Measurements from ENCODE around the gene BPIFB3. TPM values are rescaled to one million over a fixed set of nuclear protein-coding genes. Genes with fewer than 3 reads are reported as not detected.

The BPIFB3 gene, protein sequence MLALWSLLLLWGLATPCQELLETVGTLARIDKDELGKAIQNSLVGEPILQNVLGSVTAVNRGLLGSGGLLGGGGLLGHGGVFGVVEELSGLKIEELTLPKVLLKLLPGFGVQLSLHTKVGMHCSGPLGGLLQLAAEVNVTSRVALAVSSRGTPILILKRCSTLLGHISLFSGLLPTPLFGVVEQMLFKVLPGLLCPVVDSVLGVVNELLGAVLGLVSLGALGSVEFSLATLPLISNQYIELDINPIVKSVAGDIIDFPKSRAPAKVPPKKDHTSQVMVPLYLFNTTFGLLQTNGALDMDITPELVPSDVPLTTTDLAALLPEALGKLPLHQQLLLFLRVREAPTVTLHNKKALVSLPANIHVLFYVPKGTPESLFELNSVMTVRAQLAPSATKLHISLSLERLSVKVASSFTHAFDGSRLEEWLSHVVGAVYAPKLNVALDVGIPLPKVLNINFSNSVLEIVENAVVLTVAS
- not detected for total RNA-seq

DNA sequence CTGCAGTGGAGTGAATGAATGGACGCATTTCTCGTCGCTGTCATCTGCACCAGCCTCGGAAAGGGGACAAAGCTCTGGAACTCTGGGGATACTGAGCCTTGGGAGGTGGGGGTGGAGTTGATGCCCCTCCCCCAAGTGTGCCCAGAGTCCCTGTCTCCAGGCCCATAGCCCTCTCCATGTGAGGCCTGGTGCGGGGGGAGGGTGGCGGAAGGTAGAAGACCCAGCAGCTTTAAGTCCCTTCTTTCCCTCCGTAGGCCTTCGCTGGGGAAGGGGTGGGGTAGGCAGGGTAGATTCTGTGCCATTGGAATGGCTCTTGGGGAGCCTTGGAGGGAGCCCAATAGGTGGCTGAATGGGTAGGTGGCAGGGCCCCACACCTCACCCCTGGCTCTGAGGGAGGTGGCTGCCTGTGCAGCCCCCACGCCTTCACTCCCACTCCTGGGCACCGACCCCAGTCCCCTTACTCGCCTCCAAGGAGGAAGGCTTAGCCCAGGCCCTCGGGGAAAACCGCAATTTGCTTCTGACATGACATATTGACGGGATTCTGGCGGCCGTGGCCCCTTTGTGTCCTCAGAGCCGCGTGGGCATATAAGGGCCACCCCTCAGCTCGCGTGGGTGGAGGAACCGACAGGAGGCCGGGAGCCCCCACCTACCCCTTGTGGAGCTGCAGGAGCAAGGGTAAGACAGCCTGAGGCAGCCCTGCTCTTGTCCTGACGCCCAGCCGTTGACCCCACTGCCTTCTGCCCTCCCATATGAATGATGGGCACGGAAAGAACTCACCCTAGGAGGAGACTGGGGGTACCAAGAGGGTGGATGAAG is at the start of gene BPIFB3:
BPIFB3 (plus strand) TSS at position 613 of the 816 bp plus-strand sequence. CDS start 1,533 bp downstream, outside the sequence.
- Mint-ChIP-seq H3K4me1 (no peaks in the 10 kb centered on the region), H3K4me3 (no peak within 1 kb of the TSS), H3K36me3 (no peaks in the 10 kb centered on the region), H3K27ac (no peak within 1 kb of the TSS), H3K9me3 (no peaks in the 10 kb centered on the region), H3K27me3 (no peaks in the 10 kb centered on the region)
- no peak for DNase-seq

DNA sequence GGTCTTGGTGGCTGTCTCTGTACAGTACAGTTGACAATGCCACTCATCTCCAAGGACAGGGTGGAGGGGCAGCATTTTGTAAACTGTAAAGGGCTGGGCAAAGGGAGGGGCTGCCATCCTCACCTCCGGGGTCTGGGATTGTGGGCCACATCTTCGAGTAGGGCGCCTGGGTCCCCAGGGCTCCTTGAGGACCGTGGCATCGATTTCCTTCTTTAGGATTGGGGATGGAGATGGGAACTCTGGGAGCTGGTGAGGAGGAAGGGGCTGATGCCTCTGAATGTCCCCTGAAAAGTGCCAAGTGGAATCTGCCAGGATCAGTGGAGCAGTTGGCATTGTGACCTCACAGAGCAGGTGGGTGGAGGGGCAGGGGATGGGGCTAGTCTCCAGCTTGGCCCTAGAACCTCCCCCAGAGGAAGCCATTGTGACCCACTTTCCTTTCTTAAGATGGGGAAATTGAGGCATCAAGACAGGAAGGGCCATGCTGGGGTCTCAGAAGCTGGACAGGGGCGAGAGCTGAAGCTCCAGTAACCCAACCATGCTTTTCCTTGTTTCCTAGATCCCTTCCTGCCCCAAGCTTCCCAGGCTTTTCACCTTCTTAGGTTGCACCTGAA is 49.5 kb upstream of the BPIFB3 start, which contains the start of gene SUN5:
SUN5 (minus strand) TSS at position 293 of the 611 bp plus-strand sequence; CDS start at position 200, 93 bp downstream.
- Mint-ChIP-seq H3K4me1 (peaks cover 6% of the 10 kb centered on the region), H3K4me3 (no peak within 1 kb of the TSS), H3K9me3 (peaks cover 3% of the 10 kb centered on the region), H3K27ac (no peak within 1 kb of the TSS), H3K27me3 (no peaks in the 10 kb centered on the region), H3K36me3 (peaks cover 2% of the 10 kb centered on the region)
- no peak for DNase-seq

DNA sequence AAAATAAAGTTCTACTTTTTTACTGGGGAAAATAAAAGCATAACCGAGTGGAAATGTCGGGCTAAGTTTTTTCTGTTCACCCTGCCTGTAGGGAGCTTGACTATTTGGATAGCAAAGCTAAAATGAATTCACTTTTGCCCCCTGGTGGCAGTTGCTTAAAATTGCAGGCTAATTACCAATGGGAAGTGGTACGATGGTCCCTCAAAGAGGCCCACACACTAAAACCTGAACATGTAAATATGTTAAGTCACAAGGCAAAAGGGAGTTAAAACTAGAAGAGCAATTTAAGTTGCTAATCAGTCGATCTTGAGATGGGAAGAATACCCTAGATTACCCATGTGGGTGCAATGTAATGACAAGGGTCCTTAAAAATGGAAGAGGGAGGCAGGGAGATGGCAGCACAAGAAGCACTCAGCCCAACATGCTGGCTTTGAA is 48.6 kb upstream of the BPIFB3 start:
- DNase-seq: peak; percentile 8
- Mint-ChIP-seq H3K4me3 (no peak overlapping the region), H3K36me3 (peaks cover 2% of the 10 kb centered on the region), H3K27me3 (no peaks in the 10 kb centered on the region), H3K9me3 (peaks cover 3% of the 10 kb centered on the region), H3K4me1 (peaks cover 4% of the 10 kb centered on the region), H3K27ac (no peak overlapping the region)

DNA sequence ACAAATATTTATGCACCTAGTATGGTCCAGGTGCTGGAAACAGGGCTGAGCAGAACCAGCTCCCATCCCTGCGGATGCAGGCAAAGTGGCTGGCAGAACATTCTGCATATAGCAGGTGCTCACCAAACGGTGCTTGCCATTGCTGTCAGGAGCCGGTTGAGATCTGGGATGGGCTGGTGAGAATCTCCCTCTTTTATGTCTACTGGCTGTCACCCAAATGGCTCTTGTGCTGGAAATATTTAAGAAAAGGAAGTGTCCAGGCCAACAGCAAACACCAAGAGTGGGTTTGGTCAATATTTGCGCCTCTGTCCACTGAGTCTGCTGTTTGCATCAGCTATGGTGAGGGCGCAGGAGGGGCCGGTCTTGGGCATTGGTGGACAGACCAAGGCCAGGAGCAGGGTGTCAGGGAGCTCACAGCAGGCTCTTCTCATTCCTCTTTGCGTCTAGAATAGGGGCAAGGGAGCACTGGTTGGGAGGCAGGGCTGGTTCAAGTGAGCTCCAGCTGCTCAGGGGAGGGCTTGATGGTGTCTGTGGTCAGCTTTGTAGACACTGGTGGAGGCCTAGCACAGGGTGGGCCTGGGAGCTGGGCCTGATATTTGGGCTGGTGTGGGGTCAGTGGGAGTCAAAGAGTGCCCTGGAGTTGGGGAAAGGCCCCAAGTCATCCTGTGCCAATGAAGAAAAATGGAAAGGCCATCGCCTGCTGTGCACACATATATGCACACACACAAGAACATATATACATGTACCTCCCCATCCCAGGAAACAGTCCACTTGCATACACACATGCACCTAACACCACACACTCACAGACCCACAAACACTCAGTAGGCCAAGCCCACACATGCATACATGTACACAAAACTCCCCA is 47.6 kb upstream of the BPIFB3 start:
- Mint-ChIP-seq H3K4me3 (no peak overlapping the region), H3K27me3 (no peaks in the 10 kb centered on the region), H3K27ac (no peak overlapping the region), H3K36me3 (peaks cover 2% of the 10 kb centered on the region), H3K9me3 (peaks cover 3% of the 10 kb centered on the region), H3K4me1 (peaks cover 4% of the 10 kb centered on the region)
- DNase-seq: no peak

DNA sequence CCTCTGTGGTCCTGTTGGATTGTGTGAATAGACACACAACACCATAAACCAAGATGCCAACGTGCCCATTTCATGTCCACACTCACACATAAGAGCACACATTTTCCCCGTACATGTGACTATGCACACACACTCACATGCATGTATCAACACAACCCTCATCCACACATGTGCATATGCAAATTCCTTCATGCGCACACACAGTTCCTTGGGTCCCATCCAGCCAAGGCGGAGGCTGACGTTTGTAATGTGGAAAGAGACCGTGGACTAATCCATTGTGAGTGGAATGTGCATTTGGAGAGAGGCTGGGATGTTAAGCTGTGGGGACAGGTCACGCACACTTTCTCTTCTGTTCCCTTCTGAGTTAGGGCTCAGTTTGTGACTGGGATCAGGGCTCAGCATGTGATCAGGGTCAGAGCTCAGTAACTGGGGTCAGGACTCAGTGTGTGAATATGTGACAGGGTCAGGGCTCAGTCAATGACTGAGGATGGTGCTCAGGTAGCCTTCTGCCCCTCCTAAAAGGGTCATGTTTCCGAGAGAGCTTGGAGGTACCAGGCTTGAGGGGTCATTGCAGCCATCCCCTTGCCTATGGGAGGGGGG is 46.8 kb upstream of the BPIFB3 start:
- H3K36me3 Mint-ChIP-seq: peaks cover 2% of the 10 kb centered on the region
- no peak for DNase-seq
- H3K27me3 Mint-ChIP-seq: no peaks in the 10 kb centered on the region
- no peak overlapping the region for H3K4me3 Mint-ChIP-seq
- peaks cover 2% of the 10 kb centered on the region for H3K4me1 Mint-ChIP-seq
- H3K9me3 Mint-ChIP-seq: peaks cover 3% of the 10 kb centered on the region
- no peak overlapping the region for H3K27ac Mint-ChIP-seq

DNA sequence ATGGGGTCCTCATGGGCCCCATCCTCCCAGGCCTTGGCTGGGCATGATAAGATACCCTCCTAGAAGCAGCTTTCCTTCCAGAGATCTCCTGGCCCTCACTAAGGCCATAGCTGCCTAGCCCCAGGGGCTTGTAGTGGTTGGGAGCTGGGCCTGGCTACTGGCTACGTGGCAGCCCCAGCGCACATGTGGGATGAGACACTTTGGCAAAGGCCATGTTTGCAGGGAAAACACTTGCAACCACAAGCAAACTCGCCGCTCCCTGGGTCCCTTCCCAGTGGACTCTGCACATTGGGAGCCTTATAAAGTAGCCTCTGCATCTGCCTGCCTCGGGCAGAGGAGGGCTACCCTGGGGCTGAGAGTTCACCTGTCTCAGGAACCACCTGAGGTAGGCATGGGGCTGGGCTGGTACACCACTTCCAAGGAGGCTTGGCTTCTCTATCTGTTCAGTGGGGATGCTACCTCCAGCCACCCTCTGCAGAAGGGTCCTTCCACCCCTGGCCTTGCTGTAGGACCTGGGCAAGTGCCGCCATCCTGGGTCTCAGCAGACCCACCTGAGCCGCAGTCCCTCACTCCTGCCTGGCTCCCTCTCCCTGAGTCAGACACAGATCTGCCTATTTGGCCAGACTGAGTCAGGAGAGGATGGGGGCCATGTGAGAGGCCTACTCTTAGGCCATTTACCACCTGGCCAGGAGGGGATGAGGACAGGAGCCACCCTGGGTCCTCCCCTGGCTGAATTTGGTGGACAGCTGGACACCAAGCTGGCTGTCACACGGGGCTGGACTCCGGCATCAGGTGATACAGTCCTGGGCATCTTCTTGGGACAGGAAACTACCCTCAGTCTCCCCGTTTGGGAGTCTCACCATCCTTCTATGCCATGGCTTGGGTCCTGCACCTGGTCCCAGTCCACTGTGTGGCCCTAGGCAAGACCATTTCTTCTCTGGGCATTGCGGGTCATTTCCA is 46.0 kb upstream of the BPIFB3 start, which contains the start of gene BPIFB2:
BPIFB2 (plus strand) TSS at position 329 of the 960 bp plus-strand sequence. CDS start 871 bp downstream, outside the sequence.
- DNase-seq: no peak
- Mint-ChIP-seq H3K4me3 (no peak within 1 kb of the TSS), H3K27me3 (no peaks in the 10 kb centered on the region), H3K27ac (no peak within 1 kb of the TSS), H3K36me3 (peaks cover 2% of the 10 kb centered on the region), H3K9me3 (peaks cover 3% of the 10 kb centered on the region), H3K4me1 (peaks cover 2% of the 10 kb centered on the region)

DNA sequence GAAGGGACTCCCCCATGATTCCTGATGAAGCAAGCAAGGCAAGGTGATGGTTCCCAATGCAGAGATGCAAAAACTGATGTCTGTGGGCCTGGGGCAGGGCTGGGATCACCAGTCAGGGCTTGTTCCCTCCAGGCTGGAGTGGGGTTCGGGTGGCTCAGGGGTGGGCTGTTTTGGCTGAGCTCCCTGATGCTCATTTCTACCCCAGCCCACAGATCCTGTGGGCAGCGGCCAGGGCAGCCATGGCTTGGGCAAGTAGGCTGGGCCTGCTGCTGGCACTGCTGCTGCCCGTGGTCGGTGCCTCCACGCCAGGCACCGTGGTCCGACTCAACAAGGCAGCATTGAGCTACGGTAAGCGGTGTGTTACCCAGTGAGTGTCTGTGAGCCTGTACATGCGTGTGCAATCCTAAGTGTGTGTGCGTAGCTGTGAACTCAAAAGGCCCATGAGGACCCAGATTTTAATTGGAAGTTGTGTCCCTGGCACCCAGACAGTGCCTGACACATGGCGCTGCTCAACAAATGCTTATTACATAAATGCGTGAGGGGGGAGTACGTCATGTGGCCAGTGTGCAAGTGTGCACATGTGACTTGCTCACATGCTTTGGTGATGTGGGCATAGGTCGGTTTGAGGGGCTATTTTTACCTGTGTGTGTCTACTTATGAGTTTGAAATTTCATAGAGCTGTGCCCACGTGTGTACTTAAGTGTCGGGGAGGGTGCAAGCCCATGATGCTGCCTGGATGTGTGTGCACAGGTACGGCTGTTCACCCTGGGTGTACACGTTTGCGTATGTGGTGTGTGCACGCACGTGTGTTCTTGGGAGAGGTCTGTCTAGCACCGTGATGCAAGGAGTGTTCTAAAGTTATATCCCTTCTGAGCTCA is 45.1 kb upstream of the BPIFB3 start:
- Mint-ChIP-seq H3K27ac (no peak overlapping the region), H3K36me3 (peaks cover 2% of the 10 kb centered on the region), H3K27me3 (no peaks in the 10 kb centered on the region), H3K4me3 (no peak overlapping the region), H3K4me1 (peaks cover 2% of the 10 kb centered on the region), H3K9me3 (peaks cover 3% of the 10 kb centered on the region)
- DNase-seq: no peak

DNA sequence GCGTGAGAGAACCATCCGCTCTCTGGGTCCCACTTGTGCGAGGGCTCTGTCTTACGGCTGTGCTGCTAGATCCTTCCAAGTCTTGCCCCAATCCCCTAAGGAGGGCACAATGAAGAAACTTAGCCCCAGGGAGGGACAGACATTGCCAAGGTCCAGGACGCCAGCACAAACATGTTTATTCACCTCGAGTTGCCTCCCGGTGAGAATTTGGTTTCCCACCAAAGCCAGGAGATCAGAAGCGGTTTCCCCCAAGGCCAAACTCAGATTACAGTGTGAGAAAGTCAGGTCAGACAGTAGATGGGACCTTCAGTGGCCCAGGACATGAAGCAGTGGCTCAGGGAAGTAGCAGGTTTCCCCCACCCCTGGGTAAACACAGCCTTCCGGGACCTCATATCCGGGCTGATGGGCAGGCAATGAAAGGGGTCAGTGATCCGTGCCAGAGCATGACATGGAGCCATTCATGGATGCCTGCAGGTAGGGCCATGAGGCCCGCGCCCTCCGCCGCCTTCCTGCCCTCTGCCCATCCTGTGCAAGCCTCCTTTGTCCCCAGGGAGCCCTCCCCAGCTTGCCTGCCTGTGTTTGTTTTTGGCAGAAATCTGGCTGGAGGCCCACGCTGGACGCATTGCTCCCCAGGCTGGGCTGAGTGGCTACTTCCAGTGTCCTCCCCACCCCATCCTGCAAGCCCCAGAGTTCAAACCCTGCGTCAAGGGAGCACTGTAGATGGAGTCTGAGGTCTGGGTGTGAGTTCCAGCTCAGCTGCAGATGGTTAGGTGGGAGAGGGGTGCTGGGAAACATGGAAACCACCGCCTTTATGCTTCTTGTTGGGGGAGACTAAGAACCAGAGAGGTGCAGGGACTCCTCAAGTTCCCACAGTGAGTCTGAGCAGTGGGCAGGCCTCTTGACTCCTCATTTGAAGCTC is 44.2 kb upstream of the BPIFB3 start:
- Mint-ChIP-seq H3K4me1 (peaks cover 2% of the 10 kb centered on the region), H3K36me3 (peaks cover 2% of the 10 kb centered on the region), H3K9me3 (peaks cover 3% of the 10 kb centered on the region), H3K4me3 (no peak overlapping the region), H3K27ac (no peak overlapping the region), H3K27me3 (no peaks in the 10 kb centered on the region)
- no peak for DNase-seq

DNA sequence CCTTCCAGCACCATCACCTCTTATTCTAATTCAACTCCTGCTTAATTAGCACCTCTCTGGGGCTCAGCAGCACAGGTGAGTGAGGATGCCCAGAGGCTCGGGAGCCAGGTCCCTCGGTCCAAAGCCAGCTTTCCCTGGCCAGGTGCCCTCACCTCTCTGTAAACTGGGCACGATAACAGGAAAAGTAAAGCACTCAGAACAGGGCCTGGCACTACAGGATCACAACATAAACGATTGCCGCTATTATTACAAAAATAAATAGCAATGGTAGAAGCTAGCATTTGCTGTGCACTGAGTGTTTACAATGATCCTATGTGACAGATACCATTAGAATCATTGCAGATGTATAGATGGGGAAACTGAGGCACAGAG is 43.6 kb upstream of the BPIFB3 start:
- Mint-ChIP-seq H3K9me3 (peaks cover 3% of the 10 kb centered on the region), H3K27ac (no peak overlapping the region), H3K4me1 (peaks cover 2% of the 10 kb centered on the region), H3K36me3 (peaks cover 2% of the 10 kb centered on the region), H3K4me3 (no peak overlapping the region), H3K27me3 (no peaks in the 10 kb centered on the region)
- DNase-seq: no peak

DNA sequence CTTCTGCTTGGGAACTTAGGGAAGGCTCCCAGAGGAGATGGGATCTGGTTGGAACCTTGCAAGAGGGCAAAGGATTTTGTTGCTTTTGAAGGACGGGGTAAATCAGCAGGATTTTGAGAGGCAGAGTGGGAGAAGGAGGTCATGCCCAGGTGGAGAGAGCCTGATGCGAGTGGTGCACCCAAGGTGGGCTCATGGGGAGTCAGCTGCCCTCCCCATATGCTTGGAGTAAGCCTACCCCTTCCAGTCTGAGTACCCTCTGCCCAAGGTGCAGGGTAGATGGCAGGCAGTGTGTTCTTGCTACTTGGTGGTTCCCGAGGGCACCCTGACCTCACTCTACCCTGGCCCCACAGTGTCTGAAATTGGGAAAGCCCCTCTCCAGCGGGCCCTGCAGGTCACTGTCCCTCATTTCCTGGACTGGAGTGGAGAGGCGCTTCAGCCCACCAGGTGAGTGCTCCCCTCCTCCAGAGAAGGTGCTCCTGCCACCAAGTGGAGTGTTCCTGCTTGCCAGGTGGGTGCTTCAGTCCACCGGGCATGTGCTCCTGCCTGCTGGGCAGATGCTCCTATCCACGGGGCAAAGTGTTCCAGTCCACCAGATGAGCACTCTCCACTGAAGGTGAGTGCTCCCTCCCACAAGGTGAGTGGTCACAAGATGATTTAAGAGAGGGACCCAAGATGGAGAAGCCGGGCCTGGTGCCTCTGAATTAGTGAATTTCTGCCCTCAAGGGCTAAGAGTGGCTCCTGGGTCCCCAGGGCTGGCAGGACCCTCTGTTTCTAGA is 42.8 kb upstream of the BPIFB3 start:
- Mint-ChIP-seq H3K36me3 (no peaks in the 10 kb centered on the region), H3K27ac (no peak overlapping the region), H3K27me3 (no peaks in the 10 kb centered on the region), H3K4me3 (no peak overlapping the region), H3K9me3 (no peaks in the 10 kb centered on the region), H3K4me1 (peaks cover 2% of the 10 kb centered on the region)
- DNase-seq: no peak

All from activated naive CD8-positive, alpha-beta T cell treated with anti-CD3 and anti-CD28 coated beads for 36 hours (primary cell).